Uterus (tissue), 2 donors: Measurements from ENCODE around the gene TACR2.

Source experiments
- POLR2A ChIP-seq, 2 donors: fragments of 450-650 bp; IDR thresholded peaks; one replicate each; pipeline ENCODE4 v1.6.1; 2016; ENCODE audit warnings: antibody characterized with exemption in 2 of 2, mild to moderate bottlenecking in 1 of 2, moderate library complexity in 1 of 2
- TF ChIP-seq, protein P1 (sequence below), 4 experiments: fragments of 200-600 bp in 2 of 4; fragments of 450-650 bp in 2 of 4; sonication (generic) in 2 of 4; IDR thresholded peaks; one replicate each; pipeline ENCODE4 v1.5.1; 2016 to 2019; ENCODE audit warnings: antibody characterized with exemption in 4 of 4, mild to moderate bottlenecking in 2 of 4, moderate library complexity in 1 of 4

GRCh38 chr10:69389827-69390490 is 26.8 kb downstream of the TACR2 start:
- TF ChIP-seq, protein P1, sequence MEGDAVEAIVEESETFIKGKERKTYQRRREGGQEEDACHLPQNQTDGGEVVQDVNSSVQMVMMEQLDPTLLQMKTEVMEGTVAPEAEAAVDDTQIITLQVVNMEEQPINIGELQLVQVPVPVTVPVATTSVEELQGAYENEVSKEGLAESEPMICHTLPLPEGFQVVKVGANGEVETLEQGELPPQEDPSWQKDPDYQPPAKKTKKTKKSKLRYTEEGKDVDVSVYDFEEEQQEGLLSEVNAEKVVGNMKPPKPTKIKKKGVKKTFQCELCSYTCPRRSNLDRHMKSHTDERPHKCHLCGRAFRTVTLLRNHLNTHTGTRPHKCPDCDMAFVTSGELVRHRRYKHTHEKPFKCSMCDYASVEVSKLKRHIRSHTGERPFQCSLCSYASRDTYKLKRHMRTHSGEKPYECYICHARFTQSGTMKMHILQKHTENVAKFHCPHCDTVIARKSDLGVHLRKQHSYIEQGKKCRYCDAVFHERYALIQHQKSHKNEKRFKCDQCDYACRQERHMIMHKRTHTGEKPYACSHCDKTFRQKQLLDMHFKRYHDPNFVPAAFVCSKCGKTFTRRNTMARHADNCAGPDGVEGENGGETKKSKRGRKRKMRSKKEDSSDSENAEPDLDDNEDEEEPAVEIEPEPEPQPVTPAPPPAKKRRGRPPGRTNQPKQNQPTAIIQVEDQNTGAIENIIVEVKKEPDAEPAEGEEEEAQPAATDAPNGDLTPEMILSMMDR (IDR thresholded peaks at IDR 0.05), result no peak
- TF ChIP-seq POLR2A (IDR thresholded peaks at IDR 0.05), result no peak
